DND-41 (cell line): ENCODE results near the gene RABGGTA.

Experiments
- ATAC-seq: fragments of 200-7000 bp; cut with Tn5 transposase; 3 replicates; pipeline ENCODE4 v1.9.1; 2021; ENCODE audit warnings: low read depth; ENCODE audit not compliant: insufficient read depth
- DNase-seq: peaks from one replicate; pipeline ENCODE4 v3.0.0-alpha.2; 2020
- H2AFZ ChIP-seq: 2 replicates; pipeline ENCODE4 v1.6.0; 2012; ENCODE audit warnings: low read depth, low read length
- H3K27ac ChIP-seq: 2 replicates; pipeline ENCODE4 v1.5.1; 2012; ENCODE audit warnings: low read length, inconsistent platforms
- H3K27me3 ChIP-seq: fragments of 200-600 bp; sonication (generic); 2 replicates; pipeline ENCODE4 v1.6.0; 2012; ENCODE audit warnings: low read length, mild to moderate bottlenecking, inconsistent platforms; ENCODE audit not compliant: insufficient read depth, poor library complexity
- H3K36me3 ChIP-seq: 2 replicates; pipeline ENCODE4 v1.5.1; 2012; ENCODE audit warnings: low read length, inconsistent platforms; ENCODE audit not compliant: insufficient read depth
- H3K4me1 ChIP-seq: 2 replicates; pipeline ENCODE4 v1.5.1; 2012; ENCODE audit warnings: mild to moderate bottlenecking, low read length; ENCODE audit not compliant: insufficient read depth
- H3K4me2 ChIP-seq: 2 replicates; pipeline ENCODE4 v1.6.0; 2012; ENCODE audit warnings: mild to moderate bottlenecking, moderate library complexity, low read length, inconsistent platforms; ENCODE audit not compliant: insufficient read depth
- H3K4me3 ChIP-seq, 2 experiments: fragments of 200-600 bp in 1 of 2; shearing (Covaris generic) in 1 of 2; 2 replicates each; pipeline ENCODE4 v1.5.1; 2012 to 2016; ENCODE audit warnings: inconsistent platforms in 2 of 2, low read length in 2 of 2, mild to moderate bottlenecking in 2 of 2, low read depth in 1 of 2, moderate library complexity in 1 of 2
- H3K79me2 ChIP-seq: 2 replicates; pipeline ENCODE4 v1.6.0; 2012; ENCODE audit warnings: low read length, inconsistent platforms; ENCODE audit not compliant: insufficient read depth
- H3K9ac ChIP-seq: 2 replicates; pipeline ENCODE4 v1.6.0; 2012; ENCODE audit warnings: low read depth, mild to moderate bottlenecking, inconsistent platforms, low read length, moderate library complexity
- H3K9me3 ChIP-seq: 2 replicates; pipeline ENCODE4 v1.5.1; 2012; ENCODE audit warnings: low read length, moderate library complexity, mild to moderate bottlenecking, inconsistent platforms; ENCODE audit not compliant: insufficient read depth, severe bottlenecking
- H4K20me1 ChIP-seq: 2 replicates; pipeline ENCODE4 v1.6.0; 2012; ENCODE audit warnings: low read length; ENCODE audit not compliant: insufficient read depth
- EZH2 ChIP-seq: IDR thresholded peaks from 3 replicates; pipeline ENCODE4 v1.6.1; 2012; ENCODE audit warnings: borderline replicate concordance, low read depth, mild to moderate bottlenecking, moderate library complexity, low read length, inconsistent platforms; ENCODE audit not compliant: severe bottlenecking
- TF ChIP-seq, protein P1 (sequence below): IDR thresholded peaks from 2 replicates; pipeline ENCODE4 v1.5.1; 2012; ENCODE audit warnings: borderline replicate concordance, low read length, moderate library complexity, mild to moderate bottlenecking; ENCODE audit not compliant: poor library complexity, severe bottlenecking; ENCODE audit errors: extremely low read depth

The RABGGTA gene

GRCh38 chr14:24293525-24293924, 22.1 kb upstream of the RABGGTA start:
- Histone ChIP-seq H3K36me3 (peaks cover 40% of the 10 kb centered on the region), H4K20me1 (no peaks in the 10 kb centered on the region), H3K9ac (no peak overlapping the region), H2AFZ (no peak overlapping the region), H3K4me2 (no peak overlapping the region), H3K9me3 (no peaks in the 10 kb centered on the region), H3K4me1 (peaks cover 19% of the 10 kb centered on the region), H3K27me3 (no peaks in the 10 kb centered on the region), H3K27ac (no peak overlapping the region), H3K4me3 (no peak overlapping the region), H3K79me2 (no peaks in the 10 kb centered on the region)
- no peak for TF ChIP-seq EZH2
- TF ChIP-seq, protein P1, sequence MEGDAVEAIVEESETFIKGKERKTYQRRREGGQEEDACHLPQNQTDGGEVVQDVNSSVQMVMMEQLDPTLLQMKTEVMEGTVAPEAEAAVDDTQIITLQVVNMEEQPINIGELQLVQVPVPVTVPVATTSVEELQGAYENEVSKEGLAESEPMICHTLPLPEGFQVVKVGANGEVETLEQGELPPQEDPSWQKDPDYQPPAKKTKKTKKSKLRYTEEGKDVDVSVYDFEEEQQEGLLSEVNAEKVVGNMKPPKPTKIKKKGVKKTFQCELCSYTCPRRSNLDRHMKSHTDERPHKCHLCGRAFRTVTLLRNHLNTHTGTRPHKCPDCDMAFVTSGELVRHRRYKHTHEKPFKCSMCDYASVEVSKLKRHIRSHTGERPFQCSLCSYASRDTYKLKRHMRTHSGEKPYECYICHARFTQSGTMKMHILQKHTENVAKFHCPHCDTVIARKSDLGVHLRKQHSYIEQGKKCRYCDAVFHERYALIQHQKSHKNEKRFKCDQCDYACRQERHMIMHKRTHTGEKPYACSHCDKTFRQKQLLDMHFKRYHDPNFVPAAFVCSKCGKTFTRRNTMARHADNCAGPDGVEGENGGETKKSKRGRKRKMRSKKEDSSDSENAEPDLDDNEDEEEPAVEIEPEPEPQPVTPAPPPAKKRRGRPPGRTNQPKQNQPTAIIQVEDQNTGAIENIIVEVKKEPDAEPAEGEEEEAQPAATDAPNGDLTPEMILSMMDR, result no peak
- DNase-seq (no peak), ATAC-seq (no peak)

DNA sequence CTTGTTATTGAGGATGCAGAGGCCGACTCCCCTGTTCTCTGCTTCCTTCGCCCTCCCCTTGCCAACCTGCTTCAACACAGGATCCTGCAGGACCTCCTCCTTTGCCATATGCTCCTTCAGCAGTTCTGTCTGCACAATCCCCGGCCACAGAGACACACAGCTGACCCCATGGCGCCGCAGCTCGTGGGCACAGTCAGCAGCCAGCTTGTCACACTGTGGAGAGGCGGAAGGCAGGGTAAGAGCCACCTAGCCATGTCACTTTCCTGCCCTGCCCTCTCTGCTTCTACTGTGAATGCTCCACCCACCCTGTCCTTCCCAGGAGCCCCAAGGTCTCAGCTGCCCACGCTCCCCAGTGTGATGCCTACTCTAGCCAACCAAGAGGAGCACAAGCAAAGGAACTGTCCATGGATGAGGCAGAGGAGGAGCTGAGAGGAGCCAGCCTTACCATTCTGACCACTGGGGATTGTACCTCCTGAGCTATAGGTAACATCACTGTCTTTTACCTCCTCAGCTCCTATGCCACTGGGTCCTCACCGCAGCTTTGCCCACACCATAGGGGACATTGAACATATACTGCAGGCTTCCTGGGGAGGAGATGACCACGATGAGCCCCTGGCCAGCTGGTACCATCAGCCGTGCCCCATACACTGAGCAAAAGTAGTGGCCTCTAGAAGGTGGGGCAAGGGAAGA, 20.9 kb upstream of the RABGGTA start:
- Histone ChIP-seq H3K36me3 (peaks cover 40% of the 10 kb centered on the region), H3K79me2 (no peaks in the 10 kb centered on the region), H3K27ac (no peak overlapping the region), H3K4me1 (peaks cover 9% of the 10 kb centered on the region; the same call in 1 of the 2 replicates), H3K4me3 (no peak overlapping the region), H3K27me3 (no peaks in the 10 kb centered on the region), H3K9ac (no peak overlapping the region), H3K9me3 (no peaks in the 10 kb centered on the region), H3K4me2 (no peak overlapping the region), H2AFZ (no peak overlapping the region), H4K20me1 (no peaks in the 10 kb centered on the region)
- no peak for DNase-seq
- TF ChIP-seq, protein P1, result no peak
- TF ChIP-seq EZH2, result no peak
- ATAC-seq, result no peak

- peaks cover 40% of the 10 kb centered on the region for H3K36me3 ChIP-seq
- no peak overlapping the region for H3K9ac ChIP-seq
- H4K20me1 ChIP-seq, result no peaks in the 10 kb centered on the region
- H3K27me3 ChIP-seq, result no peaks in the 10 kb centered on the region
- no peak overlapping the region for H3K27ac ChIP-seq
- peaks cover 2% of the 10 kb centered on the region; the same call in 1 of the 2 replicates for H3K4me1 ChIP-seq
- H3K79me2 ChIP-seq, result no peaks in the 10 kb centered on the region
- H3K9me3 ChIP-seq, result no peaks in the 10 kb centered on the region
- no peak overlapping the region for H3K4me2 ChIP-seq
- H3K4me3 ChIP-seq, result no peak overlapping the region
- no peak for DNase-seq
- ATAC-seq, result no peak
- no peak overlapping the region for H2AFZ ChIP-seq
- no peak for TF ChIP-seq EZH2
- TF ChIP-seq, protein P1, result no peak
Measured at GRCh38 chr14:24291446-24292117, 20.2 kb upstream of the RABGGTA start.
